Esophagus squamous epithelium (tissue), 4 donors: Measurements from ENCODE around the gene TIGD3.

ENCODE experiments used
- POLR2A ChIP-seq, 4 donors: fragments of 450-650 bp; IDR thresholded peaks; one replicate each; pipeline ENCODE4 v1.6.1; 2017; ENCODE audit warnings: antibody characterized with exemption in 4 of 4, mild to moderate bottlenecking in 4 of 4, moderate library complexity in 3 of 4
- TF ChIP-seq, protein P1 (sequence below), 6 experiments: fragments of 450-650 bp in 4 of 6; fragments of 200-600 bp in 2 of 6; sonication (generic) in 2 of 6; IDR thresholded peaks; one replicate each; pipeline ENCODE4 v1.5.1; 2016 to 2019; ENCODE audit warnings: antibody characterized with exemption in 6 of 6, mild to moderate bottlenecking in 4 of 6, moderate library complexity in 4 of 6

DNA sequence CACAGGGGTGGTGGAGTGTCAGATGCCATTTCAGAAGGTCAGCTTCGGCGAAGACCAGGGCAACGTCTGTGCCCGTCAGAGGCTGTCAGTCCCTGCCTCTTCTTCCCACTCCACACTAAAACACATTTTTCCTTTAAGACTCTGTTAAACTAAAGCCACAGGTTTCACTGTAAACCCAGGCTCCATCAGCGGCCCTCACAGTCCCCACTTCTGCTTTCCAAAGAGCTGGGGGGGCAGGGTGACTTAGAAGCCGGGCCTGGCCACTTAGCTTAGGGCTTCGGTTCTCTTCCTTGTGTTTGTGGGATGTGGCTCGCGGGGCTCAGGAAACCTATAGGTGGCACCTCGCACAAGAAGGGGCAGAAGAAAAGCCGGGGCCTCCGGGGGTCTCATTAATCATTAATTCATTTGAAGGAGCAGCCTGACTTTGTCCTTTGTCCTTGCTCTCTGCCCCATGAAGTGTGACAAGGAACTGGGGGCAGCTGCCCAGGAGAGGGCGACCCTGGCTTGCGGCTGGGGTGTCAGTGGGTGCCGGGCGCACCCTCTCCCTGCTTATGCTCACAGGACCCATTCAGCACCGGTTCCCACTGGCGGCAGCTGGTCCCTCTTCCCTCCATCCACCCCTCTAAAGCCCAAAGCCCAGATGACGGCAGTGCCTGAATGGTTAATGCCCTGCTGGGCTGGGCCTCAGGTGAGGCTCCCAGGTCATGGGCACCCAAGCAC lies 23.8 kb downstream of the TIGD3 start:
- TF ChIP-seq, protein P1, sequence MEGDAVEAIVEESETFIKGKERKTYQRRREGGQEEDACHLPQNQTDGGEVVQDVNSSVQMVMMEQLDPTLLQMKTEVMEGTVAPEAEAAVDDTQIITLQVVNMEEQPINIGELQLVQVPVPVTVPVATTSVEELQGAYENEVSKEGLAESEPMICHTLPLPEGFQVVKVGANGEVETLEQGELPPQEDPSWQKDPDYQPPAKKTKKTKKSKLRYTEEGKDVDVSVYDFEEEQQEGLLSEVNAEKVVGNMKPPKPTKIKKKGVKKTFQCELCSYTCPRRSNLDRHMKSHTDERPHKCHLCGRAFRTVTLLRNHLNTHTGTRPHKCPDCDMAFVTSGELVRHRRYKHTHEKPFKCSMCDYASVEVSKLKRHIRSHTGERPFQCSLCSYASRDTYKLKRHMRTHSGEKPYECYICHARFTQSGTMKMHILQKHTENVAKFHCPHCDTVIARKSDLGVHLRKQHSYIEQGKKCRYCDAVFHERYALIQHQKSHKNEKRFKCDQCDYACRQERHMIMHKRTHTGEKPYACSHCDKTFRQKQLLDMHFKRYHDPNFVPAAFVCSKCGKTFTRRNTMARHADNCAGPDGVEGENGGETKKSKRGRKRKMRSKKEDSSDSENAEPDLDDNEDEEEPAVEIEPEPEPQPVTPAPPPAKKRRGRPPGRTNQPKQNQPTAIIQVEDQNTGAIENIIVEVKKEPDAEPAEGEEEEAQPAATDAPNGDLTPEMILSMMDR (IDR thresholded peaks at IDR 0.05): no peak
- TF ChIP-seq POLR2A (IDR thresholded peaks at IDR 0.05): no peak
